ENCODE results near the gene CSMD2. TPM values are rescaled to one million over a fixed set of nuclear protein-coding genes. Genes with fewer than 3 reads are reported as not detected.

CSMD2 gene
- polyA plus RNA-seq, 1 of the 3 experiments (the other 2 are of a cell fraction): not detected

- no peak for TF ChIP-seq ZBTB33 (IDR thresholded peaks at IDR 0.05; ENCODE audit: borderline replicate concordance, low read depth)
- no peak for TF ChIP-seq NRF1 (IDR thresholded peaks at IDR 0.05; ENCODE audit: low read depth, low read length)
These were observed 682.6 kb downstream of the CSMD2 start (continued) for GRCh38 chr1:33482412-33482811.

- Histone ChIP-seq H3K4me3 (ENCODE audit: low read depth in 2 of 2, low read length in 1 of 2) (no peak overlapping the region), H3K9ac (no peak overlapping the region), H3K9me2 (no peaks in the 10 kb centered on the region), H3K9me3 (no peaks in the 10 kb centered on the region), H2AFZ (ENCODE audit: low read depth) (no peak overlapping the region), H3F3A (replicated peaks; ENCODE audit: insufficient read depth) (no peaks in the 10 kb centered on the region), H3K36me3 (replicated peaks in 1 of 2; ENCODE audit: control insufficient read depth in 1 of 2, insufficient read depth in 2 of 2, low read length in 1 of 2) (peaks cover 12 to 35% of the 10 kb centered on the region in 2 experiments), H3K27ac (ENCODE audit: low read depth in 2 of 2, low read length in 1 of 2) (no peak overlapping the region), H4K20me1 (ENCODE audit: insufficient read depth) (no peaks in the 10 kb centered on the region), H3K4me1 (ENCODE audit: control insufficient read depth in 1 of 2, insufficient read depth in 2 of 2, low read depth in 1 of 2, low read length in 1 of 2) (peaks cover 0 to 8% of the 10 kb centered on the region in 2 experiments; a peak in 2 of 4 replicates), H3K27me3 (ENCODE audit: insufficient read depth) (no peaks in the 10 kb centered on the region), H3K79me2 (ENCODE audit: insufficient read depth) (peaks cover 25% of the 10 kb centered on the region), H3K4me2 (no peak overlapping the region)
- 71% methylated on average over 4 of the region's 4 CpGs for WGBS (ENCODE audit: low lambda C conversion rate)
- ChIA-PET CTCF (interaction anchor here (1.1 to 1.2 kb wide), 2 partner anchors 14 to 182 kb away, joined by 3 to 4 read pairs; no protein-coding TSS in a partner anchor), POLR2A (no interaction called here)
- DNase-seq: no peak
- TF ChIP-seq SIN3A (IDR thresholded peaks at IDR 0.05; ENCODE audit: borderline replicate concordance, low read depth, low read length): no peak
These were observed 687.6 kb downstream of the CSMD2 start for GRCh38 chr1:33477451-33477850.

- no peak for DNase-seq
- H4K20me1 ChIP-seq (ENCODE audit: insufficient read depth): no peaks in the 10 kb centered on the region
- no peak overlapping the region; a peak in 1 of 4 replicates for H3K27ac ChIP-seq (ENCODE audit: low read depth in 2 of 2, low read length in 1 of 2)
- H3K9me2 ChIP-seq: no peaks in the 10 kb centered on the region
- peaks cover 0 to 5% of the 10 kb centered on the region in 2 experiments for H3K36me3 ChIP-seq (replicated peaks in 1 of 2; ENCODE audit: control insufficient read depth in 1 of 2, insufficient read depth in 2 of 2, low read length in 1 of 2)
- peaks cover 16% of the 10 kb centered on the region for H3F3A ChIP-seq (replicated peaks; ENCODE audit: insufficient read depth)
- POLR2A ChIA-PET: no interaction called here
- H3K9me3 ChIP-seq: no peaks in the 10 kb centered on the region
- H3K4me1 ChIP-seq (ENCODE audit: control insufficient read depth in 1 of 2, insufficient read depth in 2 of 2, low read depth in 1 of 2, low read length in 1 of 2): peaks cover 18 to 22% of the 10 kb centered on the region in 2 experiments
- H2AFZ ChIP-seq (ENCODE audit: low read depth): no peak overlapping the region
- CTCF ChIA-PET: interaction anchor here (1.0 to 5.2 kb wide), 3 partner anchors 19 to 178 kb away, joined by 3 to 31 read pairs (median 5); no protein-coding TSS in a partner anchor
- H3K4me2 ChIP-seq: no peak overlapping the region
- H3K27me3 ChIP-seq (ENCODE audit: insufficient read depth): no peaks in the 10 kb centered on the region
- no peak overlapping the region for H3K4me3 ChIP-seq (ENCODE audit: low read depth in 2 of 2, low read length in 1 of 2)
- H3K9ac ChIP-seq: no peak overlapping the region
- H3K79me2 ChIP-seq (ENCODE audit: insufficient read depth): peaks cover 25% of the 10 kb centered on the region
- TF ChIP-seq CTCF (IDR thresholded peaks at IDR 0.05) (no peak), RFX5 (IDR thresholded peaks at IDR 0.05; ENCODE audit: low read length) (no peak), REST (IDR thresholded peaks at IDR 0.05; ENCODE audit: low read depth, low read length) (no peak), SMC3 (IDR thresholded peaks at IDR 0.05; ENCODE audit: low read depth, low read length) (no peak), USF1 (IDR thresholded peaks at IDR 0.05; ENCODE audit: borderline replicate concordance, low read depth) (no peak), RAD21 (IDR thresholded peaks at IDR 0.05; ENCODE audit: low read length) (no peak), MEF2A (IDR thresholded peaks at IDR 0.05; ENCODE audit: borderline replicate concordance, low read depth) (no peak), RCOR1 (IDR thresholded peaks at IDR 0.05; ENCODE audit: low read length) (no peak), NFIC (IDR thresholded peaks at IDR 0.05; ENCODE audit: borderline replicate concordance) (no peak), TEAD4 (IDR thresholded peaks at IDR 0.05; ENCODE audit: borderline replicate concordance, insufficient read depth) (no peak), SIN3A (IDR thresholded peaks at IDR 0.05; ENCODE audit: borderline replicate concordance, low read depth, low read length) (no peak), POLR2AphosphoS5 (IDR thresholded peaks at IDR 0.05; ENCODE audit: low read depth, low read length) (no peak), IRF3 (IDR thresholded peaks at IDR 0.05; ENCODE audit: low read depth, low read length) (no peak), EP300 (IDR thresholded peaks at IDR 0.05; ENCODE audit: borderline replicate concordance in 1 of 2, low read depth in 1 of 2, low read length in 1 of 2) (no peak), ELF1 (IDR thresholded peaks at IDR 0.05) (no peak)
These were observed 691.1 kb downstream of the CSMD2 start for GRCh38 chr1:33473900-33474299.
